NCI-H82 treated with DMSO at 0.1 percent for 48 hours (cell line): Measurements from ENCODE around the gene FKBP2.

Experiments
- DNase-seq: peaks from one replicate; lab custom pipeline; 2025; ENCODE audit not compliant: unreplicated experiment; lab: John Stamatoyannopoulos, UW

The FKBP2 gene

DNA sequence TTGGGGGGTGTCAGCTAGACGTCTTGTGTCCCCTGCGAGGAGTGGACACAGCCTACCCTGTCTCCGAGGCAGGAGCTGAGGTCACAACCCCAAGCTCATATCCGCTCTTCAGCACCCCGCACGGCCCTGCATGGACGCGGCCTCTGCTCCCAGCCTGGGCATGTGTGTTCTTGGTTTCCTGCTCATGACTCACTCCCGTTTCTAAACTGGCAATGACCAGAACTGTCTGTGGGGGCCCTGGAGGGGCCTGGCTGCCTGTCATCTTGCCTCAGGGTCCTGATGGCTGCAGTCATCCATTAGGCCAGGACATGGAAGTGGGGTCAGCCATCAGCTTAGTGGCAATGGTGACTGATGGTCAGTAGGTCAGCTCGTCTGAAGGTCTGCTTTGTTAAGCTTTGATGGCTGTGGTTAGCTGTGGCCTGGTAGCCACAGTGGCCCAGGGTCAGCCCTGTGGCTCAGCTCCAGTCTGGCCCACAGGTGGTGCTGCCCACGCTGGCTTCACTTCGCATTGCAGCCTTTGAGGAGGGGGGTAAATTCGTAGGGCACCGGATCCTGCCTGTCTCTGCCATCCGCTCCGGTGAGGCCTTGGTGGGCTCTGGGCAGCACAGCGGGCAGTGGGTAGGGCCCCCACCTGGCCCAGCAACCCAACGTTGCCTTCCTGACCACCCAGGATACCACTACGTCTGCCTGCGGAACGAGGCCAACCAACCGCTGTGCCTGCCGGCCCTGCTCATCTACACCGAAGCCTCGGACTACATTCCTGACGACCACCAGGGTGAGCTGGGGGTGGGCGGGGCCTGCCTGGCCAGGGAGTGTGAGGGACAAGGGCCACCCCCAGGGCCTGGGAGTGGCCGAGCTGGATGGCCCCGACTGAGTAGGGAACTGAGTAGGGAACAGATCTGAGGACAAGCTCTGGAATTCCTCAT lies 22.4 kb downstream of the FKBP2 start:
- no peak for DNase-seq

DNA sequence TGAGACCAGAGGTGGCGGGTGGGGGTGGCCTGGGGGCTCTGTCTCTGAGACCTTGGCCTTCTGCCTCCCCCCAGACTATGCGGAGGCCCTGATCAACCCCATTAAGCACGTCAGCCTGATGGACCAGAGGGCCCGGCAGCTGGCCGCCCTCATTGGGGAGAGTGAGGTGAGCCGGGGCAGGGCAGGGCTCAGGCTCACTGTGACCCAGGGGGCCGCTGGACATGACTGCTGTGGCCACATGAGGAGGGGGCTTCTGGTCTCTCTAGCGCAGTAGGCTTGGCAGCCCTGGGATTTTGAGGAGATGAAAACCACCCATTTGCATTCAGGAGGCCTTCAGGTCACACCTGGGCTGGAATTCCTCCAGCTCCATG lies 23.0 kb downstream of the FKBP2 start:
- DNase-seq: no peak

DNA sequence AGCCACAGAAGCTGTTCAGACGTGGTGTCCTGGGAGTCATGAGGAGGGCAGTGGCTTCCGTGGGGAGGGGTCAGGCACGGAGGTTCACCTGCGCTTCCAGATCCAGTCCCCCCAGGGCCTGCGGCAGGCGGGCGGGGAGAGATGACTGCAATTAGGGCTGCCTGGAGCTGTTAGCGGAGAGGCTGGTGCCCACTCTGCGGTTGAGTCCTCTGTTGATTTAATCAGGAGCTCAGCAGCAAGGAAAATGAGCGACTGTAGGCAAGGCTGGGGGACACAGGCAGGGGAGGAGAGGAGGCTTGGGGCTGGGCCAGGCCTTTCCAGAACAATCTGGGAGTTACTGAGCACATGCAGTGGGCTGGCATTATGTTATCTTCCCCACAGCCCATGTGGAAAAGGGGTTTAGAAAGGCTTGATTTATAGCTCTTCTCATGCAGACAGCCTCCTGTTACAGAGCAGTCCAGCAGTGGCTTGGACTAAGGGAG lies 23.5 kb downstream of the FKBP2 start:
- DNase-seq: no peak

DNA sequence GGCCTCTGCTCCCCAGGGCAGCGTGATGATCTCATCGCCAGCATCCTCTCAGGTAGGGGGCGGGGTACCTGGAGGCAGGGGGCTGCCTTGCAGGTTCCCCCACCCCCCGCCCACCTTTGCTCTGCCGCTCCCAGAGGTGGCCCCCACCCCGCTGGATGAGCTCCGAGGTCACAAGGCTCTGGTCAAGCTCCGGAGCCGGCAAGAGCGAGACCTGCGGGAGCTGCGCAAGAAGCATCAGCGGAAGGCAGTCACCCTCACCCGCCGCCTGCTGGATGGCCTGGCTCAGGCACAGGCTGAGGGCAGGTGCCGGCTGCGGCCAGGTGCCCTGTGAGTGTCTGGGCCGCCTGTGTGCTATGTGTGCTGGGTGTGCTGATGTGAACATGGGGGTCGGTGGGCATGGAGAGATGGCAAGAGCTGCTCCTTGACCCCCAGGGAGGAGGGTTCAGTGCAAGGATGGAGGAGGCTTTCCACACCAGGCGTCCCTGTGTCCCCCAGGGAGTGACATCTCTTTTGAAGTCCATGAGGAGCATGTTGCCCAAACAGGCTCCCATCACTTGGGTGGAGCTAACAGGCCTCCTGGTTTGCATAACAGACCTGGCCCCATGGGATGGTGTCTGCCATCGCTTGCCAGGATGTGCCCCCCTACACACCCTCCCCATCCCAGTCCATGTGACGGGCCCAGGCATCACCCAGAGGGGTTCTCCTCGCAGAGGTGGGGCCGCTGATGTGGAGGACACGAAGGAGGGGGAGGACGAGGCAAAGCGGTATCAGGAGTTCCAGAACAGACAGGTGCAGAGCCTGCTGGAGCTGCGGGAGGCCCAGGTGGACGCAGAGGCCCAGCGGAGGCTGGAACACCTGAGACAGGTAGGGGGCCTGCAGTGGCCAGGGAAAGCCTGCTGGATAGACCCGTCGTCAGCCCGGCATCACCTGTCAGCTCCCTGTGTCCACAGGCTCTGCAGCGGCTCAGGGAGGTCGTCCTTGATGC lies 24.6 kb downstream of the FKBP2 start:
- no peak for DNase-seq

DNA sequence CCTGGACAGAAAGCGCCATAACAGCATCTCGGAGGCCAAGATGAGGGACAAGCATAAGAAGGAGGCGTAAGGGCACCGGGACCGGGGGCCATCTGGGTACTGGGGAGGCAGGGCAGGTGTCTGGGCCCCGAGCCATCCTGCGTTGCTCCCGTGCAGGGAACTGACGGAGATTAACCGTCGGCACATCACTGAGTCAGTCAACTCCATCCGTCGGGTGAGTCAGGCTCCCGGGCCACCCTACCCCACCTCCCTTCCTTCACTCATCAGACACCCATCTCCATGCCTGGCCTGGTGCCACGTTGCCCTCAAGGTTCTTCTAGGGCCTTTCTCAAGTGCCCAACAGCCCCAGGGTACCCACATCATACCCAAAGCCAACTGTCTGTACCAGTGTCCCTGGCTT lies 25.4 kb downstream of the FKBP2 start:
- no peak for DNase-seq

- DNase-seq: no peak
Observed at GRCh38 chr11:64267207-64267945, 26.5 kb downstream of the FKBP2 start.

GRCh38 chr11:64268025-64268892 lies 27.4 kb downstream of the FKBP2 start:
- no peak for DNase-seq

DNA sequence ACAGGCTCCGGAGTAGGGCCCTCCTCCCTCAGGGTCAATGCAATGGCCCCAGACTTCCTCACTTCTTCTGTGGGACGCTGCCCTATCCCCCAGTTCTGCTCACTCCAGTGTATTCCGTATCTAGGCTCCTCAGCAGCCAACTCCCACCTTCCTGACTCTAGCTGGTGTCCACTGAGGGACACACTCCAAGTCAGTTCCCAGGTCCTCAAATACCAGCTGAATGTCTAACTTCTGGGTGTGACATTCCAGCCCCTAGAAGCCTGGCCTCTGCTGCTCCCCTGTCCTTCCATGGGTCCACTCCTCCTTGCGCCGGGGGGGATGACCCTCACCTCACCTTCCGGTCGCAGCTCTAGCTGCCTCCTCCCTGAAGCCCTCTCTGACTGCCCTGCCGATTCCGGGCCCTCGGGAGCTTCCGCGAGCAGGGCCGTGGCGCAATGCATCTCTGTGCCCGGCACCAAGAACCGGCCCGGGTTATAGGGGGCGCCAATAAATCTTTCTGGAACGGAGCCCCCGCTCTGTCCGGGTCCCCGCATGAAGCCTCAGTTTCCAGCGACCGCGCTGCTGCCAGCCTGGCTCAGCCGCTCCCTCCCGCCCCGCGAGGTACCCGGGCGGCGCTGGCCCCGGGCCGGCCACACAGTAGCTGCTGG lies 28.1 kb downstream of the FKBP2 start:
- DNase-seq: no peak

DNA sequence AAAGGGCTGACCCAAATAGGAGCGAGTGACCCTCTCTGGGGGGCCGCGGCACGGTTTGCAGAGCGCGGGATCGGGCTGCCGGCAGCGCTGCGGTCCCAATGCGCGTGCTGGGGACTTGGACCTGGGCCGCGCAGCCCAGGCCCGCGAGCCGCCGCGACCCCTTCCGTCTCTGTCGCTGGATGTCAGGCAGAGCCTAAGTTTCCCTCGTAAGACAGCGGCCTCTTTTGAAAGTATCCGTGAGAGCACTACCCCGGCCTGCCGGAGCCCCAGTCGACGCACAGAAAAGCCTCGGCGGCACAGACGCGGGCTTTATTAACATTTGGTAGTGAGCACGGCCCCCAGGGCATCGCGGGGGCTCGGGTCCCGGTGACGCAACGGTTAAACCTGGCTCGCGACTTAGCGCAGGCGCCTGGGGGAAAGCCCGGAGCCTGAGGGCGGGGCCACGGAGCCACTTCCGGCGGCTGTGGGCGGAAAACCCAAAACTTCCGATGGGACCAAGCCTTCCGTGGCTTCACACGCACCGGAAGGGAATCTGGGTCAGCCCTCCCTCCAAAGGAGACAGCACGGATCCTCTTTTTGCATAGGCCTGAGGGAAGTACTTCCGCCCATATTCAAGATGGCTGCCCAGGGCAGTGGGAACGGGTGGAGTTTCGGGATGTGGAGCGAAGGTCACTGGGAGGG lies 28.8 kb downstream of the FKBP2 start:
- peak; percentile 96 for DNase-seq

DNA sequence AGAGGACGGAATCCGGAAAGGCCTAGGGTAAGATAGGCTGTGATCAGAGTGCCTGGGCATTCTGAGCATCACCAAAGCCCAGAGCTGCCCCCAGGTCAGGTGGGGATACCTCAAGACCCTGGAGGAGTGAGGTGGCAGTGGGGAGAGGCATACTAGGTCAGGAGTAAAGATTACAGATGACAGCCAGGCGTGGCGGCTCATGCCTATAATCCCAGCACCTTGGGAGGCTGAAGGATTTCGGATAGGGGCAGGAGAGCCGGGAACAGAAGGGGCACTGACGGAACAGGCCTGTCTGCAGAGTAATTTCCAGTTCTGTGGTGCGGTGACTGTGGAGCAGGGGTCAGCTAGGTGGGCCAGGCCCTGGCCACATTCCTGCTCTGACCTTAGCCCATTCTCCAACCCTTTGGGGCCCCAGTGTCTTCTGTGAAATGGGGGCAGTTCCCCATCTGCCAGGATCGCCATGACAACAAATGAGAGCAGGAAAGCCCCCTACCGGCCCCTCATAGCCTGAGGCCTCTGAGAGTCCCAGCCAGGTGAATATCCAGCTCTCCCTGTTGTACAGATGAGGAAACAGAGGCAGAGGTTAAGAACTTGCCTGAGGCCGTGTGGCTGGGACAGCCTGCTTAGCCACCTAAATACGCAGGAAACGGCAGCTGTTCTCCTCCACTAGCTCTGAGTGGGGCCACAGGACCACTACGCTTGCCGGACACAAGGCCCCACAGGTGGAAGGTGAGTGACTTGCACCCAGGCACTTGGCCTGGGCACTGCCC lies 34.3 kb downstream of the FKBP2 start:
- no peak for DNase-seq

- no peak for DNase-seq
Observed at GRCh38 chr11:64275841-64276240, 34.9 kb downstream of the FKBP2 start.

GRCh38 chr11:64276653-64277431 lies 35.9 kb downstream of the FKBP2 start:
- no peak for DNase-seq

DNA sequence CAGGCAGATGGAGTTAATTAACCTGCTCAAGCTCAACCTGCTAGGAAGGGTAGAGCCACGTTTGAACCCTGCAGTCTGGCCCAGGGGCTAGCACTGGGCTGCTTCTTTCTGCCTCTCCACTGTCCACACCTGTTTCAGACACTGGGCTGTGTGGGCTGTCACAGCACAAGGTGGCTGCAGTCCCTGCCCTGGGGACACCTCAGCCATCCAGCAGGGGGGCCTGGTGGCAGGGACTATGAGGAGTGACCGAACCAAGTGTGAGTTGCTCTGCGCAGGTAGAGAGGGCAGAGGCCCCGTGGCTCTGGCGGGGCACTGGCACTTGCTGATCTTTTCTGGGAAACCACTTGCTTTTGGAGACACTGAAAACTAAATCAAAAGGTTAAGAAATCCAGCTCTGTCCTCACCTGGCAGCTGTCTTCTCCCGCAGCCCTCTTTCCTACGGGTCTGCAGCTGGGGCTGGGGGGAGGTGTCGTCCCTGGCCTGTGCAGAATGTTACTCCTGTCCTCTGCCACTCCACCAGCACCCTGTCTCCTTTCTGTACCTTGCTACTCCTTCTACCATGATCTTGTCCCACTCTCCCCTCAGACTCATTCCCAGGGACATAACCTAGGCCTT lies 37.8 kb downstream of the FKBP2 start:
- DNase-seq: no peak

DNA sequence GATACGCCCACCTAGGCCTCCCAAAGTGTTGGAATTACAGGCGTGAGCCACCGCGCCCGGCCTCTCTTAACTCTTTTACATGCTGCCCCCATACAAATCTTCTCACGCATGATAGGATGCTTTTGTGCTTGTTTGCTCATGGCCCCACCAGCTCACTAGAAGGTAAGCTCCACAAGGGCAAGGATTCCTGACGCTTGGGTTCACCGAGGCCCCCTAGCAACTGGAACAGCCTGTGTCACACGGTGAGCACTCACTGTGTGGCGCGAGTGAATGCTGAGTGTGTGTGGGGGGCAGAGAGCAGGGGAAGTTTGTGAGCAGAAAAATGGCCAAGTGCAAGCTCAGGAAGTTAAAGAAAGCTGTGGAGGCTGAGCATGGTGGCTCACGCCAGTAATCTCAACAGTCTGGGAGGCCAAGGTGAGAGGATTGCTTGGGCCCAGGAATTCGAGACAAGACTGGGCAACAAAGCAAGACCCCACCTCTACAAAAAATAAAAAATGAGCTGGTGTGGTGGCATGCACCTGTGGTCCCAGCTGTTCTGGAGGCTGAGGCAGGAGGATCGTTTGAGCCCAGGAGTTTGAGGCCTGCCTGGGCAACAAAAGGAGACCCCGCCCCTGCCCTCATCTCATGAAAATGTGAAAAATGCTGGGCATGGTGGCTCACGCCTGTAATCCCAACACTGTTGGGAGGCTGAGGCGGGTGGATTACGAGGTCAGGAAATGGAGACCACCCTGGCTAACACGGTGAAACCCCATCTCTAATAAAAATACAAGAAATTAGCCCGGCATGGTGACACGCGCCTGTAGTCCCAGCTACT lies 41.3 kb downstream of the FKBP2 start:
- no peak for DNase-seq

GRCh38 chr11:64283092-64283491 lies 42.2 kb downstream of the FKBP2 start:
- DNase-seq: peak; percentile 6
